HEK293 (cell line): ENCODE results near the gene CAPN10.

Experiments used
- HIC1 ChIP-seq: fragments of 450-650 bp; formaldehyde crosslinking; IDR thresholded peaks from 2 replicates; pipeline ENCODE4 v1.5.1; 2016; ENCODE audit warnings: missing biosample characterization, missing genetic modification characterization
- KLF9 ChIP-seq: fragments of 450-650 bp; formaldehyde crosslinking; IDR thresholded peaks from 2 replicates; pipeline ENCODE4 v1.5.1; 2016; ENCODE audit warnings: missing biosample characterization, missing genetic modification characterization, low read depth
- MYNN ChIP-seq: fragments of 450-650 bp; formaldehyde crosslinking; IDR thresholded peaks from 2 replicates; pipeline ENCODE4 v1.5.1; 2016; ENCODE audit warnings: missing biosample characterization, missing genetic modification characterization, borderline replicate concordance
- REST ChIP-seq: fragments of 450-650 bp; formaldehyde crosslinking; IDR thresholded peaks from 2 replicates; pipeline ENCODE4 v1.5.1; 2016; ENCODE audit warnings: missing biosample characterization, missing genetic modification characterization
- SCRT1 ChIP-seq: fragments of 450-650 bp; formaldehyde crosslinking; IDR thresholded peaks from 2 replicates; pipeline ENCODE4 v1.5.1; 2016; ENCODE audit warnings: missing biosample characterization, missing genetic modification characterization, borderline replicate concordance
- SCRT2 ChIP-seq: fragments of 450-650 bp; formaldehyde crosslinking; IDR thresholded peaks from 2 replicates; pipeline ENCODE4 v1.5.1; 2016; ENCODE audit warnings: missing biosample characterization, missing genetic modification characterization
- SP2 ChIP-seq: fragments of 450-650 bp; formaldehyde crosslinking; IDR thresholded peaks from 2 replicates; pipeline ENCODE4 v1.5.1; 2016; ENCODE audit warnings: missing biosample characterization, missing genetic modification characterization
- TRIM28 ChIP-seq: IDR thresholded peaks from 2 replicates; pipeline ENCODE4 v1.6.1; 2011; ENCODE audit warnings: low read length, control low read depth, borderline replicate concordance
- ZBTB48 ChIP-seq: fragments of 450-650 bp; formaldehyde crosslinking; IDR thresholded peaks from 2 replicates; pipeline ENCODE4 v1.5.1; 2016; ENCODE audit warnings: missing biosample characterization, missing genetic modification characterization
- ZNF155 ChIP-seq: fragments of 450-650 bp; formaldehyde crosslinking; IDR thresholded peaks from 2 replicates; pipeline ENCODE4 v1.5.1; 2016; ENCODE audit warnings: missing biosample characterization, missing genetic modification characterization
- ZNF174 ChIP-seq: fragments of 450-650 bp; formaldehyde crosslinking; IDR thresholded peaks from 2 replicates; pipeline ENCODE4 v1.5.0; 2017; ENCODE audit warnings: missing biosample characterization, mild to moderate bottlenecking, missing genetic modification characterization
- ZNF24 ChIP-seq: fragments of 450-650 bp; formaldehyde crosslinking; IDR thresholded peaks from 2 replicates; pipeline ENCODE4 v1.5.1; 2016; ENCODE audit warnings: missing biosample characterization, missing genetic modification characterization
- ZNF280D ChIP-seq: fragments of 450-650 bp; formaldehyde crosslinking; IDR thresholded peaks from 2 replicates; pipeline ENCODE4 v1.5.1; 2016; ENCODE audit warnings: missing biosample characterization, missing genetic modification characterization
- ZNF292 ChIP-seq: fragments of 450-650 bp; formaldehyde crosslinking; IDR thresholded peaks from 2 replicates; pipeline ENCODE4 v1.5.1; 2016; ENCODE audit warnings: low read depth, missing biosample characterization, missing genetic modification characterization, borderline replicate concordance
- ZNF335 ChIP-seq: fragments of 450-650 bp; formaldehyde crosslinking; conservative IDR thresholded peaks from 2 replicates; pipeline ENCODE4 v1.5.1; 2016; ENCODE audit warnings: missing biosample characterization, missing genetic modification characterization
- ZNF362 ChIP-seq: fragments of 450-650 bp; formaldehyde crosslinking; IDR thresholded peaks from 2 replicates; pipeline ENCODE4 v1.5.1; 2016; ENCODE audit warnings: missing biosample characterization, missing genetic modification characterization
- ZNF423 ChIP-seq: fragments of 450-650 bp; formaldehyde crosslinking; IDR thresholded peaks from 2 replicates; pipeline ENCODE4 v1.5.1; 2016; ENCODE audit warnings: missing biosample characterization, missing genetic modification characterization
- ZNF580 ChIP-seq: fragments of 450-650 bp; formaldehyde crosslinking; IDR thresholded peaks from 2 replicates; pipeline ENCODE4 v1.5.1; 2016; ENCODE audit warnings: missing biosample characterization, missing genetic modification characterization
- ZNF645 ChIP-seq: fragments of 450-650 bp; formaldehyde crosslinking; IDR thresholded peaks from 2 replicates; pipeline ENCODE4; 2016; ENCODE audit warnings: missing biosample characterization, missing genetic modification characterization
- ZNF692 ChIP-seq: fragments of 450-650 bp; formaldehyde crosslinking; IDR thresholded peaks from 2 replicates; pipeline ENCODE4 v1.5.1; 2016; ENCODE audit warnings: missing biosample characterization, missing genetic modification characterization
- ZNF76 ChIP-seq: fragments of 450-650 bp; formaldehyde crosslinking; IDR thresholded peaks from 2 replicates; pipeline ENCODE4; 2016; ENCODE audit warnings: low read depth, missing biosample characterization, missing genetic modification characterization, borderline replicate concordance
- ZNF777 ChIP-seq: fragments of 450-650 bp; formaldehyde crosslinking; IDR thresholded peaks from 2 replicates; pipeline ENCODE4 v1.5.1; 2017; ENCODE audit warnings: missing biosample characterization, missing genetic modification characterization, borderline replicate concordance
- ZNF785 ChIP-seq: fragments of 450-650 bp; formaldehyde crosslinking; IDR thresholded peaks from 2 replicates; pipeline ENCODE4 v1.5.1; 2016; ENCODE audit warnings: missing biosample characterization, missing genetic modification characterization
- ZNF792 ChIP-seq: fragments of 450-650 bp; formaldehyde crosslinking; IDR thresholded peaks from 2 replicates; pipeline ENCODE4 v1.5.1; 2016; ENCODE audit warnings: missing biosample characterization, missing genetic modification characterization
- ZNF830 ChIP-seq: fragments of 450-650 bp; IDR thresholded peaks from 2 replicates; pipeline ENCODE4 v1.5.0; 2018; ENCODE audit warnings: missing biosample characterization, missing genetic modification characterization, low read depth, mild to moderate bottlenecking, moderate library complexity
- ZSCAN4 ChIP-seq: fragments of 450-650 bp; formaldehyde crosslinking; IDR thresholded peaks from 2 replicates; pipeline ENCODE4 v1.5.1; 2017; ENCODE audit warnings: missing biosample characterization, missing genetic modification characterization

The CAPN10 gene

GRCh38 chr2:240560084-240560479, 26.5 kb upstream of the CAPN10 start, which contains the start of gene DUSP28 (continued):
- TF ChIP-seq ZNF362 = no peak
- TF ChIP-seq ZNF830 (tag by site-specific recombination) = no peak
- TF ChIP-seq MYNN (tag by site-specific recombination) = no peak
- no peak for TF ChIP-seq REST (tag by site-specific recombination)
- peak; percentile 48 for TF ChIP-seq ZBTB48 (tag by site-specific recombination)
- TF ChIP-seq SP2 = peak; percentile 74
- TF ChIP-seq ZNF24 (tag by site-specific recombination) = no peak
- TF ChIP-seq SCRT1 (tag by site-specific recombination) = no peak
- TF ChIP-seq ZNF174 (tag by site-specific recombination) = no peak
- no peak for TF ChIP-seq ZNF292 (tag by site-specific recombination)
- no peak for TF ChIP-seq TRIM28
- TF ChIP-seq ZSCAN4 = no peak
- 0 out of 2 replicates have a peak, but pooled peaks have one; percentile 12 for TF ChIP-seq SCRT2 (tag by site-specific recombination)
- no peak for TF ChIP-seq ZNF645 (tag by site-specific recombination)
- peak; percentile 53; the same call in 1 of the 2 replicates for TF ChIP-seq ZNF76 (tag by site-specific recombination)
- no peak for TF ChIP-seq ZNF580 (tag by site-specific recombination)
- TF ChIP-seq ZNF777 = no peak
- TF ChIP-seq ZNF155 (tag by site-specific recombination) = no peak
- TF ChIP-seq ZNF785 (tag by site-specific recombination) = no peak
- peak; percentile 94 for TF ChIP-seq KLF9 (tag by site-specific recombination)
- TF ChIP-seq ZNF692 (tag by site-specific recombination) = no peak
- TF ChIP-seq HIC1 (tag by site-specific recombination) = peak; percentile 94
- no peak for TF ChIP-seq ZNF280D (tag by site-specific recombination)
- TF ChIP-seq ZNF423 (tag by site-specific recombination) = no peak
- TF ChIP-seq ZNF792 = no peak
- TF ChIP-seq ZNF335 = peak; percentile 39; the same call in 1 of the 2 replicates
